GM12878 (cell line): ENCODE results near the gene ANKRD33B.

ENCODE experiments used
- BRCA1 ChIP-seq: IDR thresholded peaks from 2 replicates; pipeline ENCODE4 v1.6.1; 2011; ENCODE audit warnings: low read depth, low read length, improper control_type of control experiment
- CHD2 ChIP-seq: IDR thresholded peaks from 2 replicates; pipeline ENCODE4 v1.6.1; 2011; ENCODE audit warnings: low read depth, low read length, improper control_type of control experiment, borderline replicate concordance
- CTCF ChIP-seq, 3 experiments: IDR thresholded peaks in 2 of 3; conservative IDR thresholded peaks in 1 of 3; 2 replicates each; pipeline ENCODE4 v1.5.1; 2011; ENCODE audit warnings: low read depth in 3 of 3, low read length in 3 of 3, mild to moderate bottlenecking in 3 of 3, control low read depth in 2 of 3, moderate library complexity in 2 of 3, inconsistent platforms in 1 of 3, mixed read lengths in 1 of 3; ENCODE audit not compliant: control insufficient read depth in 2 of 3, insufficient read depth in 1 of 3; ENCODE audit errors: extremely low read depth in 1 of 3
- SMC3 ChIP-seq: IDR thresholded peaks from 2 replicates; pipeline ENCODE4 v1.6.1; 2011; ENCODE audit warnings: low read length, improper control_type of control experiment, borderline replicate concordance
- SPI1 ChIP-seq: IDR thresholded peaks from 2 replicates; pipeline ENCODE4 v1.6.1; 2011; ENCODE audit warnings: low read depth, mild to moderate bottlenecking, low read length, moderate library complexity, borderline replicate concordance; ENCODE audit not compliant: insufficient read depth
- TCF12 ChIP-seq: IDR thresholded peaks from 2 replicates; pipeline ENCODE4 v1.6.1; 2011; ENCODE audit warnings: low read depth, mild to moderate bottlenecking, low read length
- WRNIP1 ChIP-seq: IDR thresholded peaks from 2 replicates; pipeline ENCODE4 v1.6.1; 2011; ENCODE audit warnings: low read depth, low read length, improper control_type of control experiment, borderline replicate concordance
- ZNF384 ChIP-seq: IDR thresholded peaks from 2 replicates; pipeline ENCODE4 v1.6.1; 2012; ENCODE audit warnings: low read depth, mild to moderate bottlenecking, low read length, improper control_type of control experiment, borderline replicate concordance

GRCh38 chr5:10662083-10662482 lies 98.2 kb downstream of the ANKRD33B start:
- no peak for TF ChIP-seq TCF12
- TF ChIP-seq ZNF384: no peak
- TF ChIP-seq SPI1: no peak
- TF ChIP-seq CTCF (IDR thresholded peaks at IDR 0.05 in 2 of 3, conservative IDR thresholded peaks at IDR 0.05 in 1 of 3; ENCODE audit: control insufficient read depth in 2 of 3, extremely low read depth in 1 of 3, insufficient read depth in 1 of 3, low read depth in 3 of 3, low read length in 3 of 3): no peak
- no peak for TF ChIP-seq SMC3
- TF ChIP-seq CHD2: no peak
- TF ChIP-seq BRCA1: no peak
- TF ChIP-seq WRNIP1: no peak
